HCT116 (cell line): ENCODE measurements around the gene CCDC187.
"Not testable (repeated sequence)": the region's sequence is repeated elsewhere in the genome, so short reads cannot be mapped to it uniquely, and the experiment has no call there.

Experiments used
- EGR1 ChIP-seq: IDR thresholded peaks from 2 replicates; pipeline ENCODE4 v1.6.1; 2012; ENCODE audit warnings: low read depth
- EZH2 ChIP-seq: fragments of 200-600 bp; sonication (generic); IDR thresholded peaks from 2 replicates; pipeline ENCODE4 v1.6.1; 2017; ENCODE audit warnings: antibody characterized with exemption, mixed run types
- FOSL1 ChIP-seq: IDR thresholded peaks from 2 replicates; pipeline ENCODE4 v1.6.1; 2012; ENCODE audit warnings: low read depth
- JUND ChIP-seq: IDR thresholded peaks from 2 replicates; pipeline ENCODE4 v1.6.1; 2012
- POLR2A ChIP-seq: IDR thresholded peaks from 2 replicates; pipeline ENCODE4 v1.7.0; 2011; ENCODE audit warnings: borderline replicate concordance; ENCODE audit not compliant: insufficient read depth, insufficient read length; ENCODE audit errors: extremely low read depth
- POLR2AphosphoS5 ChIP-seq: IDR thresholded peaks from 2 replicates; pipeline ENCODE4 v1.6.1; 2011; ENCODE audit warnings: mild to moderate bottlenecking, low read depth, low read length, moderate library complexity
- RAD21 ChIP-seq: IDR thresholded peaks from 2 replicates; pipeline ENCODE4 v1.6.1; 2012; ENCODE audit warnings: low read depth, mild to moderate bottlenecking
- SIN3A ChIP-seq: IDR thresholded peaks from 2 replicates; pipeline ENCODE4 v1.6.1; 2012; ENCODE audit warnings: low read depth
- SP1 ChIP-seq: IDR thresholded peaks from 2 replicates; pipeline ENCODE4 v1.6.1; 2012; ENCODE audit warnings: low read depth
- SRF ChIP-seq: IDR thresholded peaks from 2 replicates; pipeline ENCODE4 v1.6.1; 2012; ENCODE audit warnings: low read depth
- TCF7L2 ChIP-seq: IDR thresholded peaks from 2 replicates; pipeline ENCODE4 v1.7.0; 2011; ENCODE audit warnings: borderline replicate concordance, inconsistent platforms; ENCODE audit not compliant: insufficient read depth, insufficient read length; ENCODE audit errors: extremely low read depth
- ZFX ChIP-seq: fragments of 450-650 bp; IDR thresholded peaks from 2 replicates; pipeline ENCODE4 v1.6.1; 2017
- TF ChIP-seq, protein P1 (sequence below), 3 experiments: fragments of 200-600 bp in 1 of 3; sonication (generic) in 1 of 3; IDR thresholded peaks in 2 of 3; conservative IDR thresholded peaks in 1 of 3; 2 replicates each; pipeline ENCODE4 v1.5.1; 2012 to 2017; ENCODE audit warnings: low read depth in 2 of 3, low read length in 2 of 3, antibody characterized with exemption in 1 of 3, borderline replicate concordance in 1 of 3, control low read depth in 1 of 3, mild to moderate bottlenecking in 1 of 3, mixed read lengths in 1 of 3, mixed run types in 1 of 3, moderate library complexity in 1 of 3; ENCODE audit not compliant: insufficient read depth in 1 of 3
- TF ChIP-seq, protein P2 (sequence below): IDR thresholded peaks from 2 replicates; pipeline ENCODE4 v1.6.1; 2012

GRCh38 chr9:136320972-136321371 lies 17.1 kb upstream of the CCDC187 start:
- not testable (repeated sequence) for TF ChIP-seq SP1, JUND, POLR2AphosphoS5, EGR1, POLR2A, EZH2, FOSL1, ZFX, TCF7L2, SIN3A, RAD21, SRF
- TF ChIP-seq, protein P1, sequence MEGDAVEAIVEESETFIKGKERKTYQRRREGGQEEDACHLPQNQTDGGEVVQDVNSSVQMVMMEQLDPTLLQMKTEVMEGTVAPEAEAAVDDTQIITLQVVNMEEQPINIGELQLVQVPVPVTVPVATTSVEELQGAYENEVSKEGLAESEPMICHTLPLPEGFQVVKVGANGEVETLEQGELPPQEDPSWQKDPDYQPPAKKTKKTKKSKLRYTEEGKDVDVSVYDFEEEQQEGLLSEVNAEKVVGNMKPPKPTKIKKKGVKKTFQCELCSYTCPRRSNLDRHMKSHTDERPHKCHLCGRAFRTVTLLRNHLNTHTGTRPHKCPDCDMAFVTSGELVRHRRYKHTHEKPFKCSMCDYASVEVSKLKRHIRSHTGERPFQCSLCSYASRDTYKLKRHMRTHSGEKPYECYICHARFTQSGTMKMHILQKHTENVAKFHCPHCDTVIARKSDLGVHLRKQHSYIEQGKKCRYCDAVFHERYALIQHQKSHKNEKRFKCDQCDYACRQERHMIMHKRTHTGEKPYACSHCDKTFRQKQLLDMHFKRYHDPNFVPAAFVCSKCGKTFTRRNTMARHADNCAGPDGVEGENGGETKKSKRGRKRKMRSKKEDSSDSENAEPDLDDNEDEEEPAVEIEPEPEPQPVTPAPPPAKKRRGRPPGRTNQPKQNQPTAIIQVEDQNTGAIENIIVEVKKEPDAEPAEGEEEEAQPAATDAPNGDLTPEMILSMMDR (IDR thresholded peaks at IDR 0.05 in 2 of 3, conservative IDR thresholded peaks at IDR 0.05 in 1 of 3; ENCODE audit: borderline replicate concordance in 1 of 3, insufficient read depth in 1 of 3, low read depth in 2 of 3, low read length in 2 of 3) = not testable (repeated sequence)
- TF ChIP-seq, protein P2, sequence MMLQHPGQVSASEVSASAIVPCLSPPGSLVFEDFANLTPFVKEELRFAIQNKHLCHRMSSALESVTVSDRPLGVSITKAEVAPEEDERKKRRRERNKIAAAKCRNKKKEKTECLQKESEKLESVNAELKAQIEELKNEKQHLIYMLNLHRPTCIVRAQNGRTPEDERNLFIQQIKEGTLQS = not testable (repeated sequence)
